Measurements from ENCODE around the gene F10.

The F10 gene

DNA sequence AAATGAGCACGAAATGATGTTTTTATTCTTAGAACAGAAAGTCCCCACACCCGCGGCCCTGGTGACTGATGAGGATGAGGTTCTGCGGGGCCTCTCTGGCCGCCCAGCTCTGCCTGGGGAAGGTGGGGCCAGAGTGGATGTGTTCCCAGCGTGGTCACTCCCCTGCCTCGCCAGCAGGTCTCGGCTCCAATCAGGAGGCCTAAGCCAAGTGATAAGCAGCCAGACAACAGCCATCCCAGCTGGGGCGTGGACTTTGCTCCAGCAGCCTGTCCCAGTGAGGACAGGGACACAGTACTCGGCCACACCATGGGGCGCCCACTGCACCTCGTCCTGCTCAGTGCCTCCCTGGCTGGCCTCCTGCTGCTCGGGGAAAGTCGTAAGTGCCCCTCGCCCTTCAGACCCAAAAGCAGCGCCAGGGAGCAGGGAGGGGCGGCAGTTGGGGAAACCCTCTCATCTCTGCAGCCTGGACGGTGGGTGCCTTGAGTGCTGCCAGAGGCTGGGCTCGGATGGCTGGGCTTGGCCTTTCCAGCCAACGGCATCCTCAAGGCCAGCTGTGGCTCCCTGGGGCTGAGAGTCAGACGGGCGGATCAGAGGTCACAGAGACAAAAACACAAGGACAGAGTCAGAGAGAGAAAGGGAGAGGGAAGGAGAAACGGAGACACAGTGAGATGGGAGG is at the start of gene F10:
F10 (plus strand) TSS at position 250 of the 676 bp plus-strand sequence; CDS start at position 307, 57 bp downstream.
- no peak within 1 kb of the TSS for H3K27ac ChIP-seq
- no peak for TF ChIP-seq ZFX (IDR thresholded peaks at IDR 0.05)
- TF ChIP-seq, protein P1, sequence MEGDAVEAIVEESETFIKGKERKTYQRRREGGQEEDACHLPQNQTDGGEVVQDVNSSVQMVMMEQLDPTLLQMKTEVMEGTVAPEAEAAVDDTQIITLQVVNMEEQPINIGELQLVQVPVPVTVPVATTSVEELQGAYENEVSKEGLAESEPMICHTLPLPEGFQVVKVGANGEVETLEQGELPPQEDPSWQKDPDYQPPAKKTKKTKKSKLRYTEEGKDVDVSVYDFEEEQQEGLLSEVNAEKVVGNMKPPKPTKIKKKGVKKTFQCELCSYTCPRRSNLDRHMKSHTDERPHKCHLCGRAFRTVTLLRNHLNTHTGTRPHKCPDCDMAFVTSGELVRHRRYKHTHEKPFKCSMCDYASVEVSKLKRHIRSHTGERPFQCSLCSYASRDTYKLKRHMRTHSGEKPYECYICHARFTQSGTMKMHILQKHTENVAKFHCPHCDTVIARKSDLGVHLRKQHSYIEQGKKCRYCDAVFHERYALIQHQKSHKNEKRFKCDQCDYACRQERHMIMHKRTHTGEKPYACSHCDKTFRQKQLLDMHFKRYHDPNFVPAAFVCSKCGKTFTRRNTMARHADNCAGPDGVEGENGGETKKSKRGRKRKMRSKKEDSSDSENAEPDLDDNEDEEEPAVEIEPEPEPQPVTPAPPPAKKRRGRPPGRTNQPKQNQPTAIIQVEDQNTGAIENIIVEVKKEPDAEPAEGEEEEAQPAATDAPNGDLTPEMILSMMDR (conservative IDR thresholded peaks at IDR 0.05): no peak

GRCh38 chr13:113073942-113074341 is 48.7 kb upstream of the F10 start:
- no peak overlapping the region for H3K27ac ChIP-seq
- TF ChIP-seq, protein P1 (conservative IDR thresholded peaks at IDR 0.05): no peak
- no peak for TF ChIP-seq ZFX (IDR thresholded peaks at IDR 0.05)

DNA sequence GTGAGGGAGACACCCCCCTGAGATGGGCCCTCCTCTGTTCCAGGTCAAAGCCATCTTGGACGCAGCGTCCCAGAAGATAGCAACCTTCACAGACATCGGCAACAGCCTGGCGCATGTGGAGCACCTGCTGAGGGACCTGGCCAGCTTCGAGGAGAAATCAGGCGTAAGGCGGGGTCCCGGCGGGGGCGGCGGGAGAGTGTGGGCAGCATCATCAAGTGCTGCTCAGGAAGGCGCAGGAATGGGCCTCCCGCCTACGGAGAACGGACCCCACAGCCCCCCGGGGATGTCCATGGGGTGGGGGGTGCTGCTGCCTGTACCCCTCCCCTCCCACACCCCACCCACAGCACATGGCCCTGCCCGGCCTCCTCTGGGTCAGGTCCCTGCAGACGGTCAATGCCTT is 48.2 kb upstream of the F10 start:
- no peak for TF ChIP-seq ZFX (IDR thresholded peaks at IDR 0.05)
- TF ChIP-seq, protein P1 (conservative IDR thresholded peaks at IDR 0.05): no peak
- H3K27ac ChIP-seq: no peak overlapping the region

DNA sequence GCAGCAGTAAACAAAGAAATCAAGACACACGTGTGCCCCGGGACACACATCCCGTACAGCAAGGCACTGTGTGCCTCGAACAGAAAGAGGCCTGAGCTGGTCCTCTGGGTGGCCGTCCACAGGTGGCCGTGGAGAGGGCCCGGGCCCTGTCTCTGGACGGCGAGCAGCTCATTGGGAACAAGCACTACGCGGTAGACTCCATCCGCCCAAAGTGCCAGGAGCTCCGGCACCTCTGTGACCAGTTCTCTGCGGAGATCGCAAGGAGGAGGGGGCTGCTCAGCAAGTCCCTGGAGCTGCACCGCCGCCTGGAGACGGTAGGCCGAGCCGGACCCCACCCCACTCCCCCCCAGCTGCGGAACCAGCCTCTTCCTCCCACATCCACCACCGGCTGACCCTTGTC is 47.7 kb upstream of the F10 start:
- no peak for TF ChIP-seq ZFX (IDR thresholded peaks at IDR 0.05)
- TF ChIP-seq, protein P1 (conservative IDR thresholded peaks at IDR 0.05): no peak
- no peak overlapping the region for H3K27ac ChIP-seq

- H3K27ac ChIP-seq: no peak overlapping the region
- TF ChIP-seq ZFX (IDR thresholded peaks at IDR 0.05): no peak
- TF ChIP-seq, protein P1 (conservative IDR thresholded peaks at IDR 0.05): no peak
Measured at GRCh38 chr13:113075711-113076110, 46.9 kb upstream of the F10 start.

- no peak for TF ChIP-seq ZFX (IDR thresholded peaks at IDR 0.05)
- TF ChIP-seq, protein P1 (conservative IDR thresholded peaks at IDR 0.05): no peak
- H3K27ac ChIP-seq: no peak overlapping the region
Measured at GRCh38 chr13:113076681-113077401, 45.8 kb upstream of the F10 start.

- no peak overlapping the region for H3K27ac ChIP-seq
- TF ChIP-seq ZFX (IDR thresholded peaks at IDR 0.05): no peak
- TF ChIP-seq, protein P1 (conservative IDR thresholded peaks at IDR 0.05): no peak
Measured at GRCh38 chr13:113077566-113077952, 45.0 kb upstream of the F10 start.

Data from C4-2B (cell line).